K562 (cell line): ENCODE measurements around the gene TMEM120B. TPM values are rescaled to one million over a fixed set of nuclear protein-coding genes. Genes with fewer than 3 reads are reported as not detected.

Experiments used
- CTCFL ChIP-seq: IDR thresholded peaks from 2 replicates; pipeline ENCODE4 v1.6.1; 2011; ENCODE audit warnings: borderline replicate concordance, low read depth, mild to moderate bottlenecking, moderate library complexity, low read length; ENCODE audit not compliant: insufficient read depth, poor library complexity, severe bottlenecking
- EGR1 ChIP-seq: fragments of 450-650 bp; conservative IDR thresholded peaks from 2 replicates; pipeline ENCODE4 v1.6.1; 2017; ENCODE audit warnings: mild to moderate bottlenecking
- HDAC1 ChIP-seq, 2 experiments: fragments of 450-650 bp; IDR thresholded peaks; 2 replicates each; pipeline ENCODE4 v1.6.1; 2016 to 2017; ENCODE audit warnings: inconsistent platforms in 1 of 2, mild to moderate bottlenecking in 1 of 2, moderate library complexity in 1 of 2
- KDM4B ChIP-seq, 2 experiments: fragments of 450-650 bp in 1 of 2; sonication (generic) in 1 of 2; IDR thresholded peaks; 2 replicates each; pipeline ENCODE4 v1.6.1; 2016 to 2017; ENCODE audit warnings: borderline replicate concordance in 2 of 2, antibody characterized with exemption in 1 of 2, low read depth in 1 of 2, mild to moderate bottlenecking in 1 of 2
- KLF1 ChIP-seq: fragments of 450-650 bp; IDR thresholded peaks from 2 replicates; pipeline ENCODE4 v1.6.1; 2016; ENCODE audit warnings: missing genetic modification characterization, missing compliant biosample characterization
- MITF ChIP-seq: IDR thresholded peaks from 2 replicates; pipeline ENCODE4 v1.6.1; 2014; ENCODE audit warnings: antibody characterized with exemption
- NFRKB ChIP-seq: fragments of 450-650 bp; IDR thresholded peaks from 2 replicates; pipeline ENCODE4 v1.6.1; 2016; ENCODE audit warnings: low read depth
- RBM17 ChIP-seq: fragments of 200-400 bp; formaldehyde crosslinking; IDR thresholded peaks from 2 replicates; pipeline ENCODE4 v1.6.1; 2017; ENCODE audit warnings: low read depth, mild to moderate bottlenecking, low read length, borderline replicate concordance
- RCOR1 ChIP-seq, 2 experiments: IDR thresholded peaks; 2 replicates each; pipeline ENCODE4 v1.6.1; 2012; ENCODE audit warnings: low read depth in 2 of 2, low read length in 2 of 2, borderline replicate concordance in 1 of 2, improper control_type of control experiment in 1 of 2
- XRCC3 ChIP-seq: fragments of 450-650 bp; IDR thresholded peaks from 2 replicates; pipeline ENCODE4 v1.6.1; 2017; ENCODE audit warnings: mild to moderate bottlenecking, moderate library complexity
- ZBTB17 ChIP-seq: fragments of 450-650 bp; formaldehyde crosslinking; IDR thresholded peaks from 2 replicates; pipeline ENCODE4 v1.4.0; 2020; ENCODE audit warnings: mild to moderate bottlenecking
- ZNF282 ChIP-seq: sonication (generic); formaldehyde crosslinking; IDR thresholded peaks from 2 replicates; pipeline ENCODE4 v1.8.1; 2023; ENCODE audit warnings: missing genetic modification reagents
- ZNF407 ChIP-seq: fragments of 450-650 bp; IDR thresholded peaks from 2 replicates; pipeline ENCODE4 v1.6.1; 2016; ENCODE audit warnings: low read depth
- ZNF511 ChIP-seq: sonication (generic); formaldehyde crosslinking; IDR thresholded peaks from 2 replicates; pipeline ENCODE4 v1.8.0; 2022; ENCODE audit warnings: mild to moderate bottlenecking, missing genetic modification reagents
- polyA plus RNA-seq, 8 experiments: library from polyadenylated mRNA; depleted of rRNA in 4 of 8; stranded (reverse) in 5 of 8; unstranded in 3 of 8; fragments of >200 nt; fragmentation: Nextera tagmentation in 2 of 8; fragmentation: Illumina TruSeq in 1 of 8; extraction: Ambion mirVana in 2 of 8; extraction: Trizol in 1 of 8; gene quantifications; 2 replicates each; pipeline versions ENCODE4 v1.2.1 to v1.2.3, GENCODE V29; 2011 to 2014; ENCODE audit warnings: inconsistent platforms in 1 of 8, missing spikeins in 1 of 8
- total RNA-seq, 7 experiments: library from RNA; depleted of rRNA in 6 of 7; stranded (reverse); fragments of >200 nt in 6 of 7; fragmentation: Illumina TruSeq in 2 of 7; extraction: Trizol in 2 of 7; gene quantifications; 2 replicates each; pipeline versions ENCODE4 v1.2.1 to v1.2.3, GENCODE V29; 2011 to 2021; ENCODE audit warnings: low replicate concordance in 1 of 7

Gene TMEM120B
- total and polyA plus RNA-seq, 9 of the 15 experiments (the other 6 are each of a cell fraction or from before 2014, with no cell fraction given), result 1.7 to 18.6 (median 7.4) TPM

GRCh38 chr12:121795034-121795968, 82.7 kb downstream of the TMEM120B start (continued):
- TF ChIP-seq CTCFL (peak; percentile 90), KLF1 (no peak), HDAC1 (IDR thresholded peaks at IDR 0.05) (no peak), MITF (no peak), KDM4B (IDR thresholded peaks at IDR 0.05; ENCODE audit: borderline replicate concordance in 2 of 2, low read depth in 1 of 2) (0 out of 4 replicates have a peak, but pooled peaks of 1 of the 2 experiments have one; percentile 61), ZNF407 (no peak), RBM17 (no peak), EGR1 (no peak), XRCC3 (no peak), ZNF282 (CRISPR knock-in tag) (no peak), ZNF511 (CRISPR knock-in tag) (no peak), RCOR1 (IDR thresholded peaks at IDR 0.05; ENCODE audit: borderline replicate concordance in 1 of 2, low read depth in 2 of 2, low read length in 2 of 2) (peak in 1 of 2 experiments; percentile 56; a peak in 1 of 4 replicates), NFRKB (no peak), ZBTB17 (CRISPR knock-in tag) (no peak)
